ENCODE results near the gene UVRAG.
A peak's percentile ranks its signal among the peaks of the same experiment; 100 is the strongest.

UVRAG gene

DNA sequence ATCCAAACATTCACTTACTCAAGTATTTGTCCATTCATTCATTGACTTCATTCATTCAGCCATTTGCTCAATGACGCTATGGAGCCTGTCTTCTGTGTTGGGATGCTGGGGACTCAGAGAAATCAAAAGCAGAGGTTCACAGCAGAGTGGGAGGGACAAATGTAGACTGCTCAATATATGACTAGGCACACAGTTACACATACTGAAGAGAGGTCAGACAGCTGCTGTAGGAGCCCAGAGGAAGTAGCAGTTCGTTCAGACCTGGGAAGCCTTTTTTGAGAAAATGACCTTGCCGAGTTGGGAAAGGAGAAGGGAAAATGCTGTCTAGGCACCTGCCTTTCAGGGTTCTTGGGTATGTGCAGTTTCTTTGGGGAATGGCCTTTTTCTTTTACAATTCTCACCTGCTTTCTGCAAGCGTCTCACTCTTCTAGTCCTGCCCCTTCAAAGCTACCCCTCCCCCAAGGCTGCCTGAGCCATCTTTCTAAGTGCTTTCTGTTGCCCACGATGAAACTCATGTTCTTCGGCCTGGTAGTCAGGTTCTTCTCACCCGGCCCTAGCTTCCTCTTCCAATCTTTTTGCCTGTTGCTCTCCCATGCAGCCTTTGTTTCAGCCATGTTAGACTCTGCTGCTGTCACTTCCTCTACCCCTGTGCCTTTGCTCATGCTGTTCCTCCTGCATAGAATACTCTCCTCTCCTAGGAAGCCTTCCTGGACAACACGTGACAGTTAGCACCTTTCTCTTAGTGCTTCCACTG is 4.2 kb upstream of the UVRAG start:
- DNase-seq: peak; percentile 62 to 73 (median 67)

DNA sequence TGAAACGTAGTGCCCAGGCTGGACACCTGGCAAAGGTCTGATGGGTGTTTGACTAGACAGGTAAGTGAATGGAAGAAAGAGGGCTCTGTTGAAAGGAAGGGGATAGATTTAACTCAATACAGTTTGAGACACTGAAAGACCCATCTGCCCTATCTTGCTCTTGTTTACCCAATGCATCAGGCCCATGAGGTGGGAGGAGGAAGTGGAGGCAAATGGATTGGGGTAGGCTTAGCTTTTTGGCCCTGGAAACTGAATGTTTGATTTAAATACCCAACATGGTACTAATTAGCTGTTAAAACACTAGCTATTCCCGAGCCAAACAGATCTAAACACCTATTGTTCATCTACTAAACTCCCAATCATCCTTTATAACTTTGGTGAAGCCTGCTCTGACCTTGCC is 3.5 kb upstream of the UVRAG start:
- no peak for DNase-seq

DNA sequence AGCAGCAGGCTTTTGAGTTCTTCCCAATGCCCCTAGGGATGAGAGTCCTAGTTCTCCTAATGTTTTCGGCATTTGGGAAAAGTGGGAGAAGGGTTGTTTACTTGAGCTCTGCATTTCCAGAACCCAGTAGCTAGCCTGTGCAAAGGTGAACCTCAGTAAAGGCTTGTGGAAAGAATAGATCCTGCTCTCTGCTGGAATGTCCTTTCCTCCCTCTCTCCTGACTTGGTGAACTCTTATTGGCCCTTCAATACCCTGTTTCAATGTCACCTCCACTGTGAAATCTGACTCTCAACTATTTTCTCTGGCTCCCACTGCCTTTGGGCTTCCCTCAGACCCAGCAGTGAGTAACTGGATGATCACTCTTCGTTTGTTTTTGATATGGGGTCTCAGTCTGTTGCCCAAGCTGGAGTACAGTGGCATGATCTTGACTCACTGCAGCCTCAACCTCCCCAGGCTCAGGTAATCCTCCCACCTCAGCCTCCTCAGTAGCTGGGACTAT is 2.4 kb upstream of the UVRAG start:
- DNase-seq: peak in 1 of 3 donors; percentile 9

DNA sequence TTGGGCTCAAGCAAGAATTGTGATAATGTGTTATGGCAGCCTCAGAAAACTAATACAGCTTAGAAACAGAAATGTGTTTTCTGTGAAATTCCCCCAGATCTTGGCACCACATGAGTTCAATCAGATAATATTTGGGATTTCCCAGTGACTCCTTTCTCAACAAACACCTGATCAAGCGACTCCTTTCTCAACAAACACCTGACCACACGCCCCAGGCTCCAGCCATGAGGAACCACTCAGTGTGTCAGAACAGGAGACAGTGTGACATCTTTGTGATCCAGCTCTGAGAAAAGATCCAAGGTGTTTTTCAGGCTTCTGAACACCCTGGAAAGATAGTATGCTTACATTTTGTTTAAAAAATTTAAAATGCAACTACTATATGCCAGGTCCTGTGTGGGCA is 1.9 kb upstream of the UVRAG start:
- DNase-seq: peak in 2 of 3 donors; percentile 40 to 45

DNA sequence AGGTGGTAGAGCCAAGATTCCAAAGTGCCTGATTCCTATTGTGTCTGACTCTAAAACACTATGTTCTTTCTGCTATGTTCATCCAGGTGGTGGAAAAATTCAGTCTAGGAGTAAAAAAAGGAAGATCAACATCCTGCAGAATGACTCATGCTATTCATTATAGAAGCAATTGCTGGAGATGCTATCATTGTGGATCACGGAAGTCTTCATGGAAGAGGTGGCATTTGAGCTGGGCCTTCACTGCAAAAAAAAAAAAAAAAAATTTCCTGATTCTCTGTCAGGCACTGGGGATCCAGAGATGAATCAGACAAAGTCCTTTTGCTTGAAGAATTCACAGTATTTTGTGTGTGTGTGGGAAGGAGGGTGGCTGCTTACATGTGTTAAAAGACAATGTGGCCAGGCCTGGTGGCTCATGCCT is 1.4 kb upstream of the UVRAG start:
- DNase-seq: peak; percentile 33 to 63 (median 41)

DNA sequence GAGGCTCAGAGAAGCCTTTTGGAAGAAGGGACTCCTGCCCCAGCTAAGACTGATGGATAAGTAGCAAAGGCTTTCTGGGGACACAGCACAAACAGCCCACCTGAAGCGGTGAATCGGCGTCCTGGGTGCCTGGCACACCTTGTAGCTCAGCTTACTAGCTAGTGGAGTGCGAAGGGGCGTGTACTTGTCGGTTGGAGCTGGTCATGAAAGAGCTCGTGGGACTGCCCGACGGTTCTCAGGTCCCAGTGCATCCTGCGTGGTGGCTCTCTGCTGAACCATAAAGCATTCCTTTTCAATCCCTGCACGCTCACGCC is 690 bp upstream of the UVRAG start:
- DNase-seq: no peak

DNA sequence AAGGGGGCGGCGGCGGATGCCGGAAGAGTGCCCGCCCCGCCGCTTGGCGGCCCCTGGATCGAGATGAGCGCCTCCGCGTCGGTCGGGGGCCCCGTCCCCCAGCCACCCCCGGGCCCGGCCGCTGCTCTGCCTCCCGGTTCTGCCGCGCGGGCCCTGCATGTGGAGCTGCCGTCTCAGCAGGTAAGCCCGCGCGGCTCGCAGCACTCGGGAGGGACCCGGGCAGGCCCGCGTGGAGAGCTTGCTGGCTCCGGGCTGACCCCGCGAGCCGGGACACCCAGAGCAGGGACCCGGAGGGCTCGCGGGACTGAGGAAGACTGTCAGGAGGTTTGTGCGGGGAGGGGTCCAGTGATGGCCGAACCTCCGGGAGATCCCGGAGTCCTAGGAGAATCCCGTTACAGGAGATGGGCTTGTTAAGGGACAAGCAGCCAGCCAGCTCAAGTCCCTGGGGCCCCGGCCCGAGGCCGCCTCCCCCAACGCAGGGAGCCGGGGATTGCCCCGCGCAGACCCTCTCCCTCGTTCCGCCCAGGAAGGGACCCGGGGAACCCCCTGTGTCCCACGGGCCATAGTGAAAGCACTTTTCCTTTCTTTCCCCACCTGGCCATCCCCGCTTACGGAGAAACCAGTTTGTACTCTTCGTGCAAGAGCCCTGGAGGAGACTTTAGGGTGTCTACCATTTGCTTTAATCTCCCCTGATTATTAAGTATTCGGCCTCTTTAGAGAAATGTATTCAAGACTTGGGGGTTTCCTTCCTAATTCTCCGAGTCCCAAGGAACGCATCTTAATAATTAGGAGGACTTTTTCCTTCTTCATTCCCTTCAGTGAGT is 547 bp downstream of the UVRAG start:
- peak in 2 of 3 donors; percentile 26 to 50 for DNase-seq

DNA sequence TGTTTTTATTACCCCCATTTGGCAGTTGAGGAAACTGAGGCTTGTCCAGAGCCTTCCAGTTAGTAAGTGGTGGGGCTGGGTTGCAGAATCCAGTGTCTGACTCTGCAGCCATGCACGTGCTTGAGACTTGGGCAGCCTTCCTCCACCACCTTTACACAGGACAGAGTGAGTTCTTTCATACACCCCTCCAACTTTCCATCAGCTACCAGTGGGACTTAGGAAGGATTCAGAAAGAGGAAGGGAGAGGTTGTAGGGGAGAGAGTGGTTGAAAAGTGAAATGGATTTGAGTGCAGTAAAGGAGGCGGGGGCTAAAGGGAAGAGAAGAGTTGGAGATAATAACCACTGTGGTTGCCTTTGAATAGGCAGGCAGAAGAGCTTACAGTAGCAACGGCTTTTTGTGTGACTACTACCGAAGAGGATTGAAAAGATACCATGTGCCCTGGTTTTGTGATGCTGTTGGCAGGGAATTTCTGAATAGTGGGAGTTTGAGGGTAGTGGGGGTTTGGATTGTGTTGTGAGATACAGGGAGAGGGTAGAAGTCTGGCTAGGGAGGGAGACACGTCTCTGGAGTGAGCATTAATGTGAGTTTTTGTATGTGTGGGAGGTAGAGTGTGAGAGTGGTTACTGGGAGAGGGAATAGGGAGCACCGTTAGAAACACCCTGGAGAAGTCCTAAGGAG is 1.7 kb downstream of the UVRAG start:
- peak in 2 of 3 donors; percentile 20 to 35 for DNase-seq

DNA sequence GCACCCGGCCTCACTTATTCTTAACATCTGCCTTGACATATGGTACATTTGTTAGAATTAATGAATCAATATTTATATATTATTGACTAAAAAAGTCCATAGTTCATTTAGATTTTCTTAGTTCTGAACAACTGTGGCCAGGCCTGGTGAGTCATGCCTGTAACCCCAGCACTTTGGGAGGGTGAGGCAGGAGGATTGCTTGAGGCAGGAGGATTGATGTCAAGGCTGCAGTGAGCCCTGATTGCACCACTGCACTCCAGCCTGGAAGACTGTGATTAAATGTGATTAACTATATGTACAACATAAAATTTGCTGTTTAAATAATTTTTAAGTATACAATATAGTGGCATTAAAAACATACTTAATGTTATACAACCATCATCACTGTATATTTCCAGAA is 5.6 kb downstream of the UVRAG start:
- DNase-seq: peak in 2 of 3 donors; percentile 31 to 37

DNA sequence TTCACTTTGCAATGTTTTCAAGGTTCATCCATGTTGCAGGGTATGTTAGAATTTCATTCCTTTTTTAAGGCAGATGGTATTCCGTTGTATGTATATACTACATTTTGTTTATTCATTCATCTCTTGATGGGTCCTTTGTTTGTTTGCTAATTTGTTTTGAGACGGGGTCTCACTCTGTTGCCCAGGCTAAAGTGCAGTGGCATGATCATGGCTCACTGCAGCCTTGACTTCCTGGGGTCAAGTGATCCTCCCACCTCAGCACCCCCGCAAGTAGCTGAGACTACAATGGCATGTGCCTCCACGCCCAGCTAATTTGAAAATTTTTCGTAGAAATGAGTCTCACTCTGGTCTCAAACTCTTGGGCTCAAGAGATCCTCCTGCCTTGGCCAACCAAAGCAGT is 6.2 kb downstream of the UVRAG start:
- DNase-seq: no peak

DNA sequence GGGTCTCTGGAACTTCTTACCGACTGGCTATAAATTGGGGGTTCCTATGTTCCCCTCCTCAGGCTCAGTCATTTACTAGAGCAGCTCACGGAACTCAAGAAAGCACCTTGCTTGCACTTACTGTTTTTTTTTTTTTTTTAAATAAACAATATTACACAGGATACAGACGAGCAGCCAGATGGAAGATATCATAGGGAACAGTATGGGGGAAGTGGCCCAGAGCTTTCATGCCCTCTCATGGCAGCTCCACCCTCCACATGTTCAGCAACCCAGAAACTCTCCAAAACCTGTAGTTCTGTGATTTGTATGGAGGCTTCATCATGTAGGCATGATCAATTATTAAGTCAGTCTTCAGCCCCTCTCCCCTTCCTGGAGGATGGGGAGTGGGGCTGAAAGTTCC is 7.5 kb downstream of the UVRAG start:
- peak in 1 of 3 donors; percentile 16 for DNase-seq

DNA sequence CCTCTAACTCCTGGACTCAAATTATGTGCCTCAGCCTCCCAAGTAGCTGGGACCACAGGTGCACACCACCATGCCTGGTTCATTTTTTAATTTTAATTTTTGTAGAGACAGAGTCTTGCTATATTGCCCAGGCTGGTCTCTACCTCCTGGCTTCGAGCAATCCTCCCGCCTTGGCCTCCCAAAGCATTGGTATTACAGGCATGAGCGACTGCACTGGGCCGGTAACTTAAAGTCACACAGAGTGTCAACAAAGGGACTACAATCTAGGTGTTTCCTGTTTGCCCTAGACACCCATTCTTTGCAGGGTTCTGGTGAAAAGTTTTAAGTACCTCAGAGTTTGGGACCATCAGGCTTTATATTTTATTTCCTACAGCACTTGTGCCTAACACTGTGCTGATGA is 8.4 kb downstream of the UVRAG start:
- DNase-seq: no peak

DNA sequence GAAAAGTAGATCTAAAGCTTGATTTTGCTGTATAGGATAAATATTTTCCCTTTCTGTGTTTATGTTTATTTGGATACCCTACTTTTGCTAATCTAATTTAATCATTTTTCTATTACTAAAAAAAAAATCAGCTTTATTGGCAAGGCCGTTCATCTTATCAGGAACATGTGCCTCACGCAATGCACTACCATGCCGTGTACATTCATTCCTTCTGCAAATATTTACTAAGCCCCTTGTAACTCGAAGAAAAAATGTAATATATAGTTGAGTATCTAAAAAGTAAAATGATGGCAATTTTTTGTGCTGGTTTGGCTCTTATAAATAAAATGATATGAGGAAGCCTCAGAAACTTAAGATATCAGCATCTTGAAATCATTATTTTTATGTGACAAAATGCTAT is 8.9 kb downstream of the UVRAG start:
- no peak for DNase-seq

DNA sequence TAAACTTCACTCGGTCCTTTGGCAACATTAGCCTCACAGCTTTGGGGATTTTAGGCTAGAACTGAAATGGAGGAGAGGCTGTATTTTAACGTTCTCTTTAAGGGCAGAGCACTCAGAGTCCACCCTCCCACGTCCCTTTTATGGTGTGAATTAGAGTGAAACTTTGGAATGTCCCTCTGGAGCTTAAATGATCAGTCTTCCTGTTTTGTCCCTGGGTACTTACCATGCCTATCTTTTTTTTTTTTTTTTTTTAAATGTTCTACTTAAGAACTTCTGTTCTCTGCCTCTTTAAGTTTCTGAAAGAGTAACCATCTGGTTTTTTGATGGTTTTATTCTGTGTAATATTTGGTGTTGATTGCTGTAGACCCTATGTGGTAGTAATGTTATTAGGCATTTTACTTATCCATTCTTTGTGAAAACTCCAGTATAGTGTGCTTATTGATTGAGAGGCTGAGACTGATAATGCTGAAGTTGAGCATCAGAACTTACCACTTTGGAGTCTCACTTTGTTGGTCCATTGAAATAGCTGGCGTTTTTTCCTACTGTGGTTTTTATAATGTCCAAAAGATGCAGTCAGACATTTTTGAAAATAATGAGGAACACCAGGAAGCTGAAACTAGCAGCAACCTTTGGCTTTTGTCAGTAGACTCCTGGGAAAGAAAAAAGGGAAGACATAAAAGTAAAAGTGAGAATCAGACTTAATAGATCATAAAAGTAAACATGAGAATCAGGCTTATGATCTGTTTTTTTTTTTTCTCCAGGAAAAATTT is 11.6 kb downstream of the UVRAG start:
- DNase-seq: peak; percentile 90 to 97 (median 96)

DNA sequence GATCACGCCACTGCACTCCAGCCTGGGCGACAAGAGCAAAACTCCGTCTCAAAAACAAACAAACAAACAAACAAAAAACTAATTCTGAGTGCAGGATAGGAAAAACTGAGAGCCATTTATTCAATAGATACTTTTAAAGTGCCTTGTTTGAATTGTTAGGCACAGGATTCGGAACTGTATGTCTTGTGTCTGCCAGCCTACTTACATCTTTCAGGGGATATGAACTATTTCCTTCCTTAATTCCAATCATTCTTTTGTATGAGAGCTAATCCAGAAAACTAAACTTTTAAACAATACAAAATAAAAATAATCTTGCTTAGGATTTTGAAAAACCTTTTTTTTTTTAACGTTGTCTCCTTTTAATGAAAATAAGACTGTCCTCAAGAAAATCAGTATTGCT is 12.6 kb downstream of the UVRAG start:
- DNase-seq: no peak

DNA sequence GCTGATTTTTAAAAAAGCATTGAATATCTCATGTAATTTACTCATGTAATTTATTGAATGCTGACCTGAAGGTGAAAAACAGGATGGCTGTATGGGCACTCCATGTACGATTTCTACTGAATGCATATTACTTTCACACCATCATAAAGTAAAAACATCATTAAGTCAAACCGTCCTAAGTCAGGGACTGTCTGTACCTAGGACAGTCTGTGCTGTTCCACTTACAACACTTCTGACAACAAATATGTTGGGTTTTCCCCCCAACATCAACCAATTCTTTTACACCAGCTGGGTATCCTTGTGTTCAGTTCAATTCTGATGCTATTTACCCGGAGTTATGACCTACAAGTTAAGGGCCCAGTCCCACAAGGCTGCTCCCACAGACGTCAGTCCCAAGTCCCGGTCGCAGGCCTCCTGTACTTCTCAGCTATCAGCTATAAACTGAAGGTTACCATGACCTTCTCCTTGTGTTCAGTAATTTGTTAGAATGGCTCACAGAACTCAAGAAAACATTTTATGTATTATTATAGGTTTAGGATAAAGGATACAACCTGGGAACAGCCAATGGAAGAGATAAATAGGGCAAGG is 17.0 kb downstream of the UVRAG start:
- no peak for DNase-seq

DNA sequence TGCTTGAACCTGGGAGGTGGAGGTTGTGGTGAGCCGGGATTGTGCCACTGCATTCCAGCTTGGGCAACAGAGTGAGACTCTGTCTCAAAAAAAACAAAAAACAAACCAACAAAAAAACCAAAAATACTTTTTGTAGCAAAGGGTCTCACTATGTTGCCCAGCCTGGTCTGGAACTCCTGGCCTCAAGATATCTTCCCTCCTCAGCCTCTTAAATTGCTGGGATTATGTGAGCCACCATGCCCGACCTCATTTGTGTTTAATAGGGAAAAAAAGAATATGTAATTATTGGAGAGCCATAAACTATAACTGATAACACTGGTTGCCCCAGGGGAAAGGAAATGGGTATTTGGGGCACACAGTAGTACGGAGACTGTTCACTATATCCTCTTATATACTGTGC is 19.7 kb downstream of the UVRAG start:
- DNase-seq: no peak

DNA sequence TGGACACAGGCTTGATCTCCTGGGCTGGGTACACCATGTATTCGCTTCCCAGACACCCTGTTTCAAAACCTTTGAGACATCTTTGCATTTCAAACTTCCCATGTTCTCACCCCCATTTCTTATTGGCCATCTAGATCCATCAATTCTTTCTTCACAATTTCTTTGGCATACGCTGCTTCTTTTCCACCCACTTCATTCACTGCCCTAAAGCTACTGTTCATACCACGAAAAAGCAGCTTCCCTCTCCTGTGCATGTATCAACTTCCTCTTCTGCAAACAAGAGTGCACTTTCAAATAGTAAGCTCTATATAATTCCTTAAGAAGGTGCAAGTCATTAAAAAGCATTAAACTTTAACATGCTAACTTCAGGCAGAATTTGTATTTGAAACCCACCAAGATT is 21.4 kb downstream of the UVRAG start:
- peak; percentile 48 to 56 (median 52) for DNase-seq

DNA sequence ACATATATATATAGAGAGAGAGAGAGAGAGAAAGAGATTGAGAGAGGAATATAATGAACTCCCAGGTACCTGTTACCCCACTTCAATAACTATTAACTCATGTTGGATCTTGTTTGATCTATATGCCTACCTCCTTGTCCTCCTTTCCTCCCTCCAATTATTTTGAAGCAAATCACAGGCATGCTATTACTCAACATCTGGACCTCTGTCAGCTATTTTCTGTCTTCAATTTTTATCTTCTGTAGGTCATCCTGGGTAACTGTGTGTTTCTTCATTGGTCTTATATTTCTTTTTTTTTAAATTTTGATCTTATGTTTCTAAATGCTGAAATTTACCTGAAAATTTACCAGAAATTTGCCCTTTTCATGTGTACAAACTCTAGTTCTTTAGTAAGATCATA is 24.8 kb downstream of the UVRAG start:
- no peak for DNase-seq

DNA sequence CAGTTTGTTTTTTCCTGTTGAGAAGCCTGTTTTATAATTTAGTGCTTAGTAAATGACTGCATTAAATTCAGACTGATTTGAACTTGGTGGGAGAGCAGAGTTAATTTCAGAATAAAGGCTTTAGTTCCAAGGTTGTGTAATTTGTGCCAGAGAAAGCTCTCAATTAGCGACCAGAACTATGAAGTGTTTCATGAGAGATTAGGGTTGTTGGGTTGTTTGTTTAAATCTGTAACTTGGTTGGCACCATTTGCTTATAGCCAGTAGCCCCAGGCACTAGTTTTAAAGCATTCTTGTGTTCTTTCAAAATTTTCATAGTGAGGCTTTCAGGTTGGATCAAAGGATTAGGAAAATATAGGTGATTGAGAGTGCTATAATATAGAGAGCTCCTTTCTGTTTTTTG is 25.5 kb downstream of the UVRAG start:
- no peak for DNase-seq

DNA sequence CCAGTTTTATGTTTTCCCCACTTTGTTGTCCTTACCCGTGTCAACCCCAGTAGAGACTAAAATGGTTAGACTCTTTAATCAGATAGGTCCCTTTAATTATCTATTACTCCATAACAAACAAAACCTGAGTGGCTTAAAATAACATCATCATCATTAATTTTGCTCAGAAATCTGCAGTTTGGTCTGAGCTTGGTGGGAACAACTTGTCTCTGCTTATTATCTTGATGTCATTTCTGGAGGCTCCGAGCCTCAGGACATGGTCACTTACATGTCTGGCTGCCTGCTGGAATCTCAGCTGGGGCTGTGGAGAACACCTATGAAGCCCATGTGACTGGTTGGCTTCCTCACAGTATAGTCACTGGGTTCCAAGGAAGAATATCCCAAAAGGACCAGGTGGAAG is 26.7 kb downstream of the UVRAG start:
- no peak for DNase-seq

DNA sequence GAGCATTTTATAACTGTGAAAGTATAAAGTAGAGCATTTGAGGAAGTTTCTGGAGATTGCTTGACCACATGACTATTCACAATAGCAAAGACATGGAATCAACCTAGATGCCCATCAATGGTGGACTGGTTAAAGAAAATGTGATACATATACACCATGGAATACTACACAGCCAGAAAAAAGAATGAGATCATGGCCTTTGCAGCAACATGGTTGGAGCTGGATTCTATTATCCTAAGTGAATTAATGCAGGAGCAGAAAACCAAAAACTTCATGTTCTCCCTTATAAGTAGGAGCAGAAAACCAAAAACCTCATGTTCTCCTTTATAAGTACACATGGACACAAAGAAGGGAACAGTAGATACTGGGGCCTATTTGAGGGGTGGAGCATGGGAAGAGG is 30.3 kb downstream of the UVRAG start:
- DNase-seq: peak in 1 of 3 donors; percentile 17

Data from suppressor macrophage treated with lipopolysaccharide for 1 hour (primary cell).